Neural cell (in vitro differentiated cells): ENCODE measurements around the gene SCGN.

Source experiments
- EP300 ChIP-seq: fragments of 450-650 bp; conservative IDR thresholded peaks from 2 replicates; pipeline ENCODE4 v1.6.1; 2014; ENCODE audit warnings: antibody characterized with exemption, mild to moderate bottlenecking, moderate library complexity; ENCODE audit not compliant: poor library complexity, severe bottlenecking
- EZH2 ChIP-seq: fragments of 200-600, 300-800 bp; shearing (Covaris generic), sonication (generic); IDR thresholded peaks from 2 replicates; pipeline ENCODE4 v1.6.1; 2014; ENCODE audit warnings: antibody characterized with exemption, low read length, borderline replicate concordance, mild to moderate bottlenecking; ENCODE audit not compliant: insufficient read depth, poor library complexity, severe bottlenecking
- MXI1 ChIP-seq: fragments of 450-650 bp; conservative IDR thresholded peaks from 2 replicates; pipeline ENCODE4 v1.6.1; 2014; ENCODE audit warnings: antibody characterized with exemption, mild to moderate bottlenecking; ENCODE audit not compliant: poor library complexity, severe bottlenecking
- POLR2AphosphoS5 ChIP-seq: IDR thresholded peaks from 2 replicates; pipeline ENCODE4 v1.6.1; 2012
- RAD21 ChIP-seq: fragments of 450-650 bp; conservative IDR thresholded peaks from 2 replicates; pipeline ENCODE4 v1.6.1; 2014; ENCODE audit warnings: antibody characterized with exemption, mild to moderate bottlenecking, moderate library complexity
- SMC3 ChIP-seq: fragments of 450-650 bp; conservative IDR thresholded peaks from 2 replicates; pipeline ENCODE4 v1.6.1; 2014; ENCODE audit warnings: antibody characterized with exemption, mild to moderate bottlenecking, moderate library complexity; ENCODE audit not compliant: poor library complexity
- TAF1 ChIP-seq: IDR thresholded peaks from 2 replicates; pipeline ENCODE4 v1.6.1; 2012; ENCODE audit warnings: low read depth
- TF ChIP-seq, protein P1 (sequence below): fragments of 450-650 bp; IDR thresholded peaks from 2 replicates; pipeline ENCODE4 v1.5.1; 2014; ENCODE audit warnings: antibody characterized with exemption, mild to moderate bottlenecking, moderate library complexity; ENCODE audit not compliant: poor library complexity, severe bottlenecking
- TF ChIP-seq, protein P2 (sequence below): IDR thresholded peaks from 2 replicates; pipeline ENCODE4 v1.6.1; 2012; ENCODE audit warnings: borderline replicate concordance

DNA sequence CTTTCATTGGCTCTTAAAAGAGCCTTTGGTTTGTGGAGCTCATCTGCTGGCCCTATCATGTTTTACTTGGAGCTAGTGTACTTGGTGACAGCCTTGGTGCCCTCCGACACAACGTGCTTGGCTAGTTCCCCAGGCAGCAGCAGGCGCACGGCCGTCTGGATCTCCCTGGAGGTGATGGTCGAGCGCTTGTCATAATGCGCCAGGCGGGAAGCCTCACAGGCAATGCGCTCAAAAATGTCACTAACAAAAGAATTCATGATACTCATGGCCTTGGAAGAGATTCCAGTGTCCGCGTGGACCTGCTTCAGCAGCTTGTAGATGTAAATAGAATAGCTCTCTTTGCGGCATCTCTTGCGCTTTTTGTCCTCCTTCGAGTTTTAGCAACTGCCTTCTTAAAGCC, 79.7 kb downstream of the SCGN start:
- TF ChIP-seq RAD21 (no peak), EZH2 (no peak), TAF1 (no peak), POLR2AphosphoS5 (no peak), EP300 (no peak), SMC3 (no peak), MXI1 (no peak)
- TF ChIP-seq, protein P1, sequence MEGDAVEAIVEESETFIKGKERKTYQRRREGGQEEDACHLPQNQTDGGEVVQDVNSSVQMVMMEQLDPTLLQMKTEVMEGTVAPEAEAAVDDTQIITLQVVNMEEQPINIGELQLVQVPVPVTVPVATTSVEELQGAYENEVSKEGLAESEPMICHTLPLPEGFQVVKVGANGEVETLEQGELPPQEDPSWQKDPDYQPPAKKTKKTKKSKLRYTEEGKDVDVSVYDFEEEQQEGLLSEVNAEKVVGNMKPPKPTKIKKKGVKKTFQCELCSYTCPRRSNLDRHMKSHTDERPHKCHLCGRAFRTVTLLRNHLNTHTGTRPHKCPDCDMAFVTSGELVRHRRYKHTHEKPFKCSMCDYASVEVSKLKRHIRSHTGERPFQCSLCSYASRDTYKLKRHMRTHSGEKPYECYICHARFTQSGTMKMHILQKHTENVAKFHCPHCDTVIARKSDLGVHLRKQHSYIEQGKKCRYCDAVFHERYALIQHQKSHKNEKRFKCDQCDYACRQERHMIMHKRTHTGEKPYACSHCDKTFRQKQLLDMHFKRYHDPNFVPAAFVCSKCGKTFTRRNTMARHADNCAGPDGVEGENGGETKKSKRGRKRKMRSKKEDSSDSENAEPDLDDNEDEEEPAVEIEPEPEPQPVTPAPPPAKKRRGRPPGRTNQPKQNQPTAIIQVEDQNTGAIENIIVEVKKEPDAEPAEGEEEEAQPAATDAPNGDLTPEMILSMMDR, result no peak
- TF ChIP-seq, protein P2, sequence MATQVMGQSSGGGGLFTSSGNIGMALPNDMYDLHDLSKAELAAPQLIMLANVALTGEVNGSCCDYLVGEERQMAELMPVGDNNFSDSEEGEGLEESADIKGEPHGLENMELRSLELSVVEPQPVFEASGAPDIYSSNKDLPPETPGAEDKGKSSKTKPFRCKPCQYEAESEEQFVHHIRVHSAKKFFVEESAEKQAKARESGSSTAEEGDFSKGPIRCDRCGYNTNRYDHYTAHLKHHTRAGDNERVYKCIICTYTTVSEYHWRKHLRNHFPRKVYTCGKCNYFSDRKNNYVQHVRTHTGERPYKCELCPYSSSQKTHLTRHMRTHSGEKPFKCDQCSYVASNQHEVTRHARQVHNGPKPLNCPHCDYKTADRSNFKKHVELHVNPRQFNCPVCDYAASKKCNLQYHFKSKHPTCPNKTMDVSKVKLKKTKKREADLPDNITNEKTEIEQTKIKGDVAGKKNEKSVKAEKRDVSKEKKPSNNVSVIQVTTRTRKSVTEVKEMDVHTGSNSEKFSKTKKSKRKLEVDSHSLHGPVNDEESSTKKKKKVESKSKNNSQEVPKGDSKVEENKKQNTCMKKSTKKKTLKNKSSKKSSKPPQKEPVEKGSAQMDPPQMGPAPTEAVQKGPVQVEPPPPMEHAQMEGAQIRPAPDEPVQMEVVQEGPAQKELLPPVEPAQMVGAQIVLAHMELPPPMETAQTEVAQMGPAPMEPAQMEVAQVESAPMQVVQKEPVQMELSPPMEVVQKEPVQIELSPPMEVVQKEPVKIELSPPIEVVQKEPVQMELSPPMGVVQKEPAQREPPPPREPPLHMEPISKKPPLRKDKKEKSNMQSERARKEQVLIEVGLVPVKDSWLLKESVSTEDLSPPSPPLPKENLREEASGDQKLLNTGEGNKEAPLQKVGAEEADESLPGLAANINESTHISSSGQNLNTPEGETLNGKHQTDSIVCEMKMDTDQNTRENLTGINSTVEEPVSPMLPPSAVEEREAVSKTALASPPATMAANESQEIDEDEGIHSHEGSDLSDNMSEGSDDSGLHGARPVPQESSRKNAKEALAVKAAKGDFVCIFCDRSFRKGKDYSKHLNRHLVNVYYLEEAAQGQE, result no peak
